ENCODE data around the gene STARD10.
"Not testable (repeated sequence)": the region's sequence is repeated elsewhere in the genome, so short reads cannot be mapped to it uniquely, and the experiment has no call there.

STARD10 gene

GRCh38 chr11:72806378-72806777, 12.5 kb upstream of the STARD10 start:
- not testable (repeated sequence) for FAIRE-seq

GRCh38 chr11:72805216-72805615, 11.4 kb upstream of the STARD10 start:
- FAIRE-seq, result no peak

GRCh38 chr11:72802822-72803221, 9.0 kb upstream of the STARD10 start:
- FAIRE-seq, result no peak

GRCh38 chr11:72799441-72799840, 5.6 kb upstream of the STARD10 start:
- FAIRE-seq, result no peak

GRCh38 chr11:72798361-72798760, 4.5 kb upstream of the STARD10 start:
- no peak for FAIRE-seq

- no peak for FAIRE-seq
Observed at GRCh38 chr11:72793076-72793424, 797 bp downstream of the STARD10 start.

GRCh38 chr11:72792437-72793021, 1.3 kb downstream of the STARD10 start:
- no peak for FAIRE-seq

- FAIRE-seq, result not testable (repeated sequence)
Observed at GRCh38 chr11:72791228-72791627, 2.6 kb downstream of the STARD10 start.

GRCh38 chr11:72789493-72790131, 4.2 kb downstream of the STARD10 start:
- no peak for FAIRE-seq

- FAIRE-seq, result no peak
Observed at GRCh38 chr11:72788241-72788640, 5.6 kb downstream of the STARD10 start.

GRCh38 chr11:72787216-72788104, 6.4 kb downstream of the STARD10 start:
- FAIRE-seq, result no peak

- no peak for FAIRE-seq
Observed at GRCh38 chr11:72786305-72787215, 7.3 kb downstream of the STARD10 start.

- FAIRE-seq, result no peak
Observed at GRCh38 chr11:72784662-72785061, 9.2 kb downstream of the STARD10 start.

- FAIRE-seq, result no peak
Observed at GRCh38 chr11:72783144-72783905, 10.5 kb downstream of the STARD10 start.

- FAIRE-seq, result no peak
Observed at GRCh38 chr11:72782081-72782920, 11.5 kb downstream of the STARD10 start.

GRCh38 chr11:72781313-72782080, 12.3 kb downstream of the STARD10 start:
- no peak for FAIRE-seq

- no peak for FAIRE-seq
Observed at GRCh38 chr11:72781063-72781312, 12.9 kb downstream of the STARD10 start.

GRCh38 chr11:72780296-72781062, 13.4 kb downstream of the STARD10 start:
- no peak for FAIRE-seq

- FAIRE-seq, result no peak
Observed at GRCh38 chr11:72779495-72780128, 14.2 kb downstream of the STARD10 start.

All from endometrium (tissue), 2 donors.